ENCODE data around the gene UGP2.

Gene UGP2

DNA sequence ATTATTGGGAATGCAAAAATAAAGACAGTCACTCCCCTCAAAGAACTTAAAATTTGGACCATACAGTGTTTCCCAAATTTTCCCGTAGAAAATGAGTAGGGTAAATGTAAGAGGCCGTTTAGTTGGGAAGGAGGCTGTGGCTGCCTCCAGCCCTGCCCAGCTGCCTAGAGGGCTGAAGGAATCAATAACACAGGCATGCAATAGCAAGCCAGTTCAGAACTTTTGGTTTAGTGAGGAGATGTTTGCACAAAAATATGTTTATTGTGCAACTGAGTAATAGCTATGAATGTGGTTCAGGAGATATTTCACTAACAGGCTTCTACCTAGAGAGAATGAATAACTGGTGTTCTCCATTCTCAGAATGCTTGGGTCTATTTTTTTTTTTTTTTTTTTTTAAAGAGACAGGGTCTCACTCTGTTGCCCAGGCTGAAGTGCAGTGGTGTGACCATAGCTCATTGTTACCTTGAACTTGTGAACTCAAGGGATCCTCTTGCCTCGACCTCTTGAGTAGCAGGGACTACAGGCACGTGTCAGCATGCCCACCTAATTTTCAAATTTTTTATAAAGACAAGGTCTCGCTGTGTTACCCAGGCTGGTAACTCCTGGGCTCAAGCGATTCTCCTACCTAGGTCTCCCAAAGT, 23.6 kb downstream of the UGP2 start:
- no peak for DNase-seq

DNA sequence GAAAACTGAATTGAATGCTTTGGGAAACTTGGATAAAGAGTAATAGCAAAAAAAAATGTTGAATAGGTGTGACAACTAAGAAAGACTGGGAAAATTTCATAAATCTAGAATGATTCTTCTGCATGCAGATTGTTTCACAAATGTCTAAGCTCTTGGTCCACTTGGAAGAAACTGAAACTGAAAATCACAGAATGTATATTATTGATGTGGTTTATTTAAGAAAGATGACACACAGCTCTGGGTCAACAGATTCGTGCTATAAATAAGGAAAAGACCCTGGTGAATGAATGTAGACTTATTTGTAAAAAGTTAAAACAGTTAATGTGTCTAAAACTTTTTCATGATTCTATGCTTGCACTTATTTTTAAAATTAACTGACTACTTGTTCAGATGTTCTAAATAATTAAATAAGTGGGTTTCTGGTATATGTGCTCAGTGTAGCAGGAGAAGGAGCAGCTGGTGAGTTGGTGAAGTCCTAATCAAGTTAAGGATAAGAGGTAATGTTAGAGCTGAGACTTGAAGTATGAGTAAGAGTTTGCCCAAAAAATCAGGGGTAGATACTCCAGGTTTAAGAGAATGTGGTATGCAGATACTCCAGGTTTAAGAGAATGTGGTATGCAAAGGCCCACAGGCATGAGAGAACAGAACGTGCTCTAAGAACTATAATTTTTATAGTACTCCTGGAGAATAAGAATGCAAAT, 24.5 kb downstream of the UGP2 start:
- DNase-seq = no peak

DNA sequence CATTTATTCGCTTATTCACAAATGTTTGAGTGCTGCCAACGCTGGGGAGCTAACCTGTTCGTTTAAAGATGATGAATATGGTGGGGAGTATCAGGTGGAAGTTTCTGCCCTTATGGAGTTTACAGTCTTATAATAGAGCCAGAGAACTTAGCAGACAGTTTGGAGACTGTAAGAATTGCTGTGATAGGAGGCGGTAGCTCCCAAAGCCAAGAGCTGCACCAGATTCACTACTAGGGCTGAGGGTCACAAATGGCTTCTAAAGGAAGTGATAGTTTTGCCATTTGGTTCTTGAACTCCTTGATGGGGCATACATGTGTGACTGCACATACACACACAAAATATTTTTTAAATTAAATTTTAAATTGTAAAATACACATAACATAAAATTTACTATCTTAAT, 29.0 kb downstream of the UGP2 start:
- no peak for DNase-seq

DNA sequence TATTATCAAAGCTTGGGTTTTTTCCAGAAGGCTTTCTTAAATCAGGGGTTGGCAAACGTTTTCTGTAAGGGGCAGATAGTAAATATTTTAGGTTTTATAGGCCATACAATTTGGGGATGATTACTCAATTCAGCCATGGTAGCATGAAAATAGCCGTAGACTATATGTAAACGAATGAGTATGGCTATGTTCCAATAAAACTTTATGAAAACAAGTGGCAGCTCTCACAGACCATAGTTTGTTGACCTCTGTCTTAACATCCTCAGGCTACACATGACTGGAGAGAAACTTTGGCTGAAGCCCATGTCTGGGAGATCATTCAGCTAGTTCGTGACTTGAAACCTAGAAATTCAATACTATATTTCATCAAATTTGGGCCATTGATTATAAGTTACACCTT, 30.2 kb downstream of the UGP2 start:
- no peak for DNase-seq

DNA sequence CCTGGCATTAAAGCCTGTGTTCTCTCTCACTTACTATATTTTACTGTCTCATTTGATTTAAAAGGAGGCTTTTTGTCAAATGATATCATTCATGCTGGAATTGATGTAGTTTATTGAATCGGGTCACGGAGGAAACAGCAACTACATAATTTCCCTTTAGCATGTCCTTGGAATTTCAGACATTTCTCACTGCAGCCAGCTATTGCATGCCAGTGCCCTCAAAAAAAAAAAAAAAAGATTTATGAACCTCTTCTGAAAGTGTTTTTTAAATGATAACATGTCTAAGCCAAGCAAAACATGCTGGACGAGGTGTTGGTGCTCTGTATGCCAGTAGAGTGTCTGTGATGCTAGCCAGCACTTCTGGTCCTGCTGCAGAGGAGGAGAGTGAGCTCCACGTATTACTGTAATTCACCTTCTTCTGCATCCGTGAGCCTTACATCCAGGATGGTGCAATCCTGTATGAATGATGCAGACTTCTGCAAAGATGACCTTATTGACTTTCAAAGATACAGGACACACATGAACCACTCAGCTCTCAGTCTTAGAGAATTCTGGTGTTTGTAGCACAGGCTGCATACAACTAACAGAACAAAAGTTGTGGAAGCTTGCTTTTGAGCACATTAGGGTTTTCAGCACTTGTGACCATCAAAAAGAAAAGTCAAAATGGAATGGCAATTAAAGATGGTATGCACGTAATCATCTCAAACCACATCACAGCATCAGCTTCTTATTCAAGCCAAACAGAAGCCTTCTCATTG, 31.1 kb downstream of the UGP2 start:
- DNase-seq = peak; percentile 55

DNA sequence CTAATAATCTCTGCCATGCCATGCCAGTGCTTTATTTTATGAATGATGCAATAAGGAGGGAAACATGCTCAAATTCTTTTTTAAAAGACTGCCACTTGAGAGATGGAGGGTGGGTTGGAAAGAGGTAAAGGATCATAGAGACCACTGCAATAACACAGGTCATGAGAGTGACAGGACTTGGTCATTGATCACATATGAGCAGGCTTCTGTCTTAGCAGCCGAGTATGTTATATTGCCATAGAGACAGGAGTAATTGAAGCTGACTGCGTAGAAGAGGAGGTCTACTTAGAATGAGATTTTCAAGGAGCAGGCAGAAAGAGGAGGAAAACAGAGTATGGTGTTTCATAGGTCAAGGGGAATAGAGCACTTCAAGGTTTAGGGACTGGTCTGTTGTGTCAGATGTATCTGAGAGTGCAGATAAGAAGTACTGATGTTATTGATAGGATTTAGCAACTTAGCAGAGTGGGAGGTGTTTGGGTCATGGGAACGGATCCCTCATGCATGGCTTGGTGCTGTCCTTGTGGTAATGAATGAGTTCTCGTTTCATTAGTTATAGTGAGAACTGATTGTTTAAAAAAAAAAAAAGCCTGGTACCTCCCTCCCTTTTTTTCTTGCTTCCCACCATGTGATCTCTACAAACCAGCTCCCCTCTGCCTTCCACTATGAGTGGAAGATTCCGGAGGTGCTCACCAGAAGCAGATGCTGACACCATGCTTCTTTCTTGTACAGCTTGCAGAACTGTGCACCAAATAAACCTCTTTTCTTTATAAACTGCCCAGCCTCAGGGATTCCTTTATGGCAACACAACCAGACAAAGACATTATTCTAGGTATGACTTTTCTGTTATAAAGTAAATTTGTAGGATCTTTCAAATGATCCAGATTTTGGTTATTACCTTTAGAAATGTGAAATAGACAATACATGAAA, 32.8 kb downstream of the UGP2 start:
- DNase-seq = no peak

DNA sequence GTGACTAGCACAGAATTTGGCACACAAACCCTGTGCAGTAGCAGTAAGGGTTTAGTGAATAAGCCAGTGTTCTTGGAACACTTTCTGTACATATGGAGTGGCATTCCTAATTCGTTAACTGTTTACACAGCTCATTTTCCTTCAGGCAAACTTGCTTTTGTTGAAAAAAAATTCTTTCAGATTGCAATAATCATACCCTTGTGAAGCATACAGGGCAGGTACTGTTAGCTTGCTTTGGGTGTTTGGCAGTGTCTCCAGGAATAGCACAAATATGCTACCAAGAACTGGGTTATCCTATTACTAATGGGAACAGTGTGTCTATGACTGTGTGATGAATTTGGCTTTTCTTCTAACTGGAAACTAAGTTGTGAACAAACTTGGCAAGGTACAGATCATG, 33.4 kb downstream of the UGP2 start:
- DNase-seq = no peak

DNA sequence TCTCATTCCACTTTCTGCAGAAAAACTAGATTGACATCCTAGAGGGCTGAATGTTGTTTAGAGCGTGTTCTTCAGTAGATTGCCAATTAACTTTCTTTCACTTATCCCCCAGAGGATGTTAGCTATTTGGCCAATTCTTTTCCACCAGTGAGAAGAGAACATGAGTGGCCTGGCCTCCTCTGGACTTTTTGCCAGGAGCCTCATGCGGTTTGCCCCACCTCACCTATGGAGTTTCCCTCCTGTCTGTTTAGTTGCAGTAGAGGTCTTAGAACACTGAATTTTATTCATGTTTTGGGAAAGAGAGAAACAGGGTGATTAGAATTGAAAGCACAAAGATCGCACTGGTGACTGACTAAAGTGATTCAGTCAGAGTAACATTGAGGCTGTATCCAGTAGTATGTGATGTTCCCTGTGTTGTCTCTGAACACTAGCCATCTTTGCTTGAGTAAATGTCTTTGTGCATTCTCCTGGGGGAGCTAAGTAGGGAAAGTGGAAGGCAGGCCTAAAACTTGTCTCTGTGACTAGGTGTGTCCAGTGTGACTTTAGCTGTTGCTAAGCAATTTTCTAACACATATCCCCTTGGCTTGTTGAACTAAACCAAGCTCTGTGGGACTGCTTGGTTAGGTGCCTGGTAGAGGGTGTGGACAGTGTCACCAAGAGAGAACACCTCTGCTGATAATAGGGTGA, 34.0 kb downstream of the UGP2 start:
- DNase-seq = no peak

DNA sequence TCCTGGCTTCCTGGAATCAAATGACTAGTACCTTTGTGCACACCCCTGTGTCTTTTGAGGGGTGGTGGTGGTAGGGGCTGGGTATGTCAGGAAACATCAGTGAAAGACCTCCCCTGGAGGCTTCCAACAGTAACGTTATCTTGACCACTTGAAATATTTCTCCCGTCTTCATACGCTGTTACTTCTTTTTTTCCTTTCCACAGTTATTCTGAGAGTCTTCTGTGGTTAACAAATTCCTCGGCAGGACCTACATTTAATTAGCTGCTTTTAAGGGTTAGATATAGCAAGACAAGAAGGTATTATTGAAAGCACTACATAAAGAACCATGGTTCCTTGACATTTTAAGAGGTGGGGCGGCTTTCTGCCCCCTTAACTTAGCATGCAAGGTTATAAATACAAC, 34.6 kb downstream of the UGP2 start:
- no peak for DNase-seq

DNA sequence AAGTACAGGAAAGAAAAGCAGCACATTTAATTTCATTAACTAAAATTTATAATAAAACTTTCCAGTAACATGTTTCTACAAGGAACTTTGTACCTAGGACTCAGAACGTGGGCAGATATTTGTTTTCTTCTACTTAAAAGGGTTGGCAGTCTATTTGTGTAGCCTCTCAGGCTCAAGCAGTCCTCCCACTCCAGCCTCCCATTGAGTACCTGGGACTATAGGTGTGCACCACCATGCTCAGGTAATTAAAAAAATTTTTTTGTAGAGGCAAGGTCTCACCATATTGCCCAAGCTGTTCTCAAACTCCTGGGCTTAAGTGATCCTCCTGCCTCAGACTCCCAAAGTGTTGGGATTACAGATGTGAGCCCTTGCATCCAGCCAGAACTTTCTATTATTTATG, 36.8 kb downstream of the UGP2 start:
- DNase-seq = no peak

DNA sequence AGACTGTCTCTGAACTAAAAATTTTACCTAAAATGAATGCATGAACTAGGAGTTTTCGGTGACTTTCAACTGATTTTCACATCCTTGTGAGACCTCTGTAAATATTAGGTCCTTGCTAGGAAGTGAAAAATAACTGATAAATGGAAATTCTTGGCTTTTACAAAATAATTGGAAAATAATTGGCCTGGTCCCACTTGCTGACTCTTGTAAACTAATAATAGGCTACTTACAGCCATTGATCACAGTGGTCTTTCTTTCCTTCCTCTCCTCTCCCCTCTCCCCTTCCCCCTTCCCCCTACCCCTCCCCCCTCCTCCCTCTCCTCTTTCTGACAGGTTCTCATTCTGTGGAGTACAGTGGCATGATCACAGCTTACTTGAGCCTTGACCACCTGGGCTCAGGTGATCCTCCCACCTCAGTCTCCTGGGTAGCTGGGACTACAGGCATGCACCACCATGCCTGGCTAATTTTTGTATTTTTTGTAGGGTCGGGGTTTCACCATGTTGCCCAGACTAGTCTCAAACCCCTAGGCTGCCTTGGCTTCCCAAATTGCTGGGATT, 38.3 kb downstream of the UGP2 start:
- no peak for DNase-seq

DNA sequence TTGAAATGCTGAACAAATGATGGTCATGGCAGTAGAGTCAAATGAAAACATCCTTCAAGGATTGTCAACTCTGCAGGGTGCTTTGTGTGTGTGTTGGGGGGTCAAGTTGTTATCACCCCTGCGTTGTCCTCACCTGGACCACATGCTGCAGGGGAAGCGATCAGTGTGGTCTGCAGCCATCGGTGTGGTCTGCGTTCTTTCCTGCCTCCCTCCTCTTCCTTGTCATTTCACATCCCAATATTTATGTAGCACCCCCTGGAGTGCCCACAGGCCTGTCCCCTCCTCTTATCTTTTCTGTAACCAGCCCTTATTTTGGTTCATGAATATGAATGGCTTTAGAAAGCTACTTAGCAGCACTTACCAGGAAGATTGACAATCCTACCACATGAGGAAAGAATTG, 38.9 kb downstream of the UGP2 start:
- DNase-seq = no peak

DNA sequence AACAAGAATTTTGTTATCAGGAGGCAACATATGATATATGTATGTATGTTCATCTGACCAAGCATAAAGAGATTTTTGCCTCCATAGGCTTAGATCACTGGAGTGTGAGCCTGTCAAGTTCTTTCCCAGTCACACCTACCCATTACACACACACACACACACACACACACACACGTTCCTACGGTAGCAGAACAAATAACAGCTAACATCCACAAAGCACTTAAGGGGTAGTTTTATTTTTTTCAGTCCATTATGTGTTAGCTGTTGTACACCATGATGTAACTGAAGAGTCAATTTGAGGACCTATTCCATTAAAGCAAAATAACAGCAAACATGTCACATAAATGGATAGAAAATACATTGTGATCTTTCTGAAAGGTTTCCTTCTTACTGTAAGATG, 39.5 kb downstream of the UGP2 start:
- DNase-seq = no peak

DNA sequence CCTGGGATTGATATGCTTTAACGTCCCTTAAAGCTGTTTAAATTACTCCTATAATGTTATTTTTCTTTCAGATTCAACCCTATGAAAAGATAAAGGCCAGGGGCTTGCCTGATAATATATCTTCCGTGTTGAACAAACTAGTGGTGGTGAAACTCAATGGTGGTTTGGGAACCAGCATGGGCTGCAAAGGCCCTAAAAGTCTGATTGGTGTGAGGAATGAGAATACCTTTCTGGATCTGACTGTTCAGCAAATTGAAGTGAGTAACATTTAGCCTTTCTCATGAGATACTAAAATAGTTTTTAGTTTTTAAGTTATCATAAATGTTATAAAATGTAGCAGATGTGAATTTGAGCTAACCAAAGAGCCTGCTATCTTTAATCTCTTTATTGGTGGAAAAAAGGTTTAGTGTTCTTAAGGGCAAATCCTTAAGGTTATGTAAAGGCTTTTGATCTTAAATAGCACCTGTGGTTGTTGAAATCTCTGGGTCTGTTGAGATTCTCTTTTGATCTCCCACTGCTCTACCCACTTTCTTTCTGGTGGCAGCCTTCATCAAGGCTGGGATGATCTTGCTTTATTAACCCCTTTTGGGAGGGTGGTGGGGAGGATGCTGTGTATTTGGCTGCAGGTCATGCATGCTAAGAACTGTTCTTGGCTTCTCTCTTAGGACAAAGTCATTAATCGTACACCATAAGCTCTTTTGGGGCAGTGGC, 40.9 kb downstream of the UGP2 start:
- no peak for DNase-seq

DNA sequence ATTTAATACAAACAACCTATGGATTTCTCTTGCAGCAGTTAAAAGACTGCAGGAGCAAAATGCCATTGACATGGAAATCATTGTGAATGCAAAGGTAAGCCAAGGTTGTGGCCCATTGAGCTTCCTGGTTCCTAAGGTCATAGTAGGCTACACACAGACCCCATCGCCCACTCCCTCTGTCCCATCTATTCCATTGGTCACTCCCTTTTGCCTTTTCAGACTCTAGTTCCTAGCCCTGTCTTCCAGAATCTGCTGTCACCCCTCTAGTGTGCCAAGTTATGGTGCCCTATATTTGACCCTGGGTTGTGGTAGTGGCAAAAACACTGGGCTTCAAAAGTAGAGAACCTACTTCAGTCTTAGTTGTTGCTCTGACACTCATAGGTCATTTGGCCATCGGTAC, 44.7 kb downstream of the UGP2 start:
- DNase-seq = no peak

DNA sequence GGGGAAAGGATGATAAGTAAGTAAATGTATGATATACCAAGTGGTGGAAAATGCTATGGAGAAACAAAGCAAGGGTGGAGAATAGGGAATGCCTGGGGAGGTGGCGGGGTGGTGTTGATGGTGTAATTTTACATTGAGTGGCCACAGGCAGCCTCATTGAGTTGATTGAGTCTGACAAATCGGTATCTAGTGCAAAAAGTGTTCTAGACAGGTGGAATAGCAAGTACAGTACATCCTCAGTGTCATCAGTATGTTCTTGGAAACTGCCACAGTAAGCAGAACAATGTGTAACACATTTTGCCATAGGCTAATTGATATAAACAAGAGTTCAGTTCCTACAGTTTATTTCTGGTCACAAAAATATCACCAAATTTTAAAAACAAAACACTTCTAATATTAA, 46.4 kb downstream of the UGP2 start:
- DNase-seq = no peak

DNA sequence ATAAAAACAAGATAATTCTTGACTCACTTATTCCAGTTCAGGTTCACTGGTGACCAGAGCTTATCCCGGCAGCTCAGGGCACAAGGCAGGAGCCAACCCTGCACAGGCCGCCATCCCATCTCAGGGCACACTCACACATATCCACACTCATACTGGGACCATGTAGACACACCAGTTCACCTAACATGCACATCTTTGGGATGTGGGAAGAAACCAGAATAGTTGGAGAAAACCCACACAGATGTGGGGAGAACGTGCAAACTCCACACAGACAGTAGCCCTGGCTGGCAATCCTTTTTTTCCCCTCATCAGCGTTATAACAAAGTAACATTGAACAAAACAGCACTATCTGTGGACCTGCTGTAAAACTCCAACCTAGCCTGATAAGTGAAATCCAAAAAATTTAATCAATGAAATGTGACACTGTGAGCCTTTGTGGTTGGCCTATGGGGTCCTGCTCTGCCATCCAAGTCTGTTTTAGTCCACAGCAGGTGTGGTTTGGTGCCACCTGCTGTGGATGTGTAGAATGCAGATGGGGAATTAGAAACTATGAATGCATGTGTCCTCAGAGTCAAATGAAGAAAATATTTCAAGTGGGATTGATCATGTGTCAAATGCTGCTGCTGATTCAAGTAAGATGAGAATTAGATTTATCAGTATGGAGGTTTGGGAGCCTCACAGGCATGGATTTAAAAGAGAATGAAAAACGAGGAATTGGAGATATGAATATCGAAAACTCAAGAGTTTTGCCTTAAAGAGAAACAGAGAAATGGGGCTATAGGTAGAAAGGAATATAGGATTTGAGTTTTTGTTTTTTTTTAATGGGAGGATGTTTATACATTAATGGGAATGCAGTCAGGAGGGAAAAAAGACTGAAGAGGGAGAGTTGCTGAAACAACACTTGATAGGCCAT, 47.0 kb downstream of the UGP2 start:
- DNase-seq = peak; percentile 42

DNA sequence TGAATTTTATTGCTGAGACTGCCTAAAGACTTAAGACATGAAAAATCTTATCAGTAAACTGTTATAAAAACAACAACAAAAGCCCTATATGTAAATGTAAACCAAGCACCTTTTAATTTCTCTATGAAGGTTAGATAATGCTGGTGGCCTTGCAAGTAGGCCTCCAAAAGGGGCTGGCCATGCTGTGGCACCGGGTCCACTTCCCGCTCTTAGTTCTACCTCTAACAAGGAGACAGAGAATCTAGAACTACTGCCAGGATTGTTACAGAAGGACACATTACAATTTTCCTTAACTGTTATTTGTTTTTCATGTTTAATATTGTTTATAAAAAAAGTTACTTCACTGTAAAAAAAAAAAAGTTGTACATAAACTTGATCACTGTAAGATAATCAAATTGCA, 49.0 kb downstream of the UGP2 start:
- no peak for DNase-seq

DNA sequence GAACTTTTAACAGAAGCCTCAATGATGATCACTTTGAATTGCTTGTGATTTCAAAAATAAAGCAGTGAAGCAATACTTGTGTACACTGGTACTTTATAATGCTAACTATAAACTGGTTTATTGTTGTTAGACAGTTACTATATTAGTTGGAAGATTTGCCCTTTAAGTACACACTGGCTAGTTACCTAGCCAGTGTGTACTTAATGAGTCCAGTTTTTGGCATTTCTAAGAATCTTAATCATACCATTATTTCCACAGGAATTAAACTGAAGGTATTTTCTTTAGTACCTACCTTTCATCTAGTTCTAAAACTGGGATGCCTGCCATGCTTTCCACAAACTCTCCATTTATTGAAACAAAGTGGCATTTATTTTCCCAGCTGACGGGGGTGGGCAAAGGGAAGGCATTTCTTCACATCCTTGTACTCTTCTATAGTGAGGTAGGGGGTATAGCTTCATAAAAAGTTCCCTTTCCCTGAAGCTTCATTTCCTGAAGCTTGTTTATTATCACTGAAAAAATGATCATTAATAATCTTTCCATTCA, 49.9 kb downstream of the UGP2 start:
- DNase-seq = no peak

DNA sequence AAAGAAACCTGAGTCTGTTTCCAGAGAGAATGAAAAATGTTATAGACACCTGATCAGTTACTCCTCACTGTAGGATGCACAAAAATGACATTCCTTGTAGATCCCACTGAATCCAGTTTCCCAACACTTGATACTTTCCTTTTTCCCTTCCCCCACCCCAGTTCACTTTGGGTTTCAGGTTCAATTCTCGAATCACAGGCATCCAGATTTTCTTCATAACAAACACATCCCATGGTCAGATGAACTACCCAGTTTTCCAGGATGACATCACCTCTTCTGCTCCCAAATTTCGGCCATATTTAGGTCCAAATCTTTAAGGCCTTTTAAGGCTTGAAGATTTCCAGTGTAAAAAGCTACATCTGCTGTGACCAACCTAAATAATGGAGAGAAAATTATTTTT, 51.5 kb downstream of the UGP2 start:
- no peak for DNase-seq
